Fibroblast of skin of left quadriceps (primary cell): ENCODE measurements around the gene TADA3.
A peak's percentile ranks its signal among the peaks of the same experiment; 100 is the strongest.
"Not testable (repeated sequence)": the region's sequence is repeated elsewhere in the genome, so short reads cannot be mapped to it uniquely, and the experiment has no call there.

Source experiments
- DNase-seq, 2 experiments: peaks; one replicate each; pipeline ENCODE4 v3.0.0-alpha.2; 2013; ENCODE audit warnings: low read depth in 2 of 2

Gene TADA3

DNA sequence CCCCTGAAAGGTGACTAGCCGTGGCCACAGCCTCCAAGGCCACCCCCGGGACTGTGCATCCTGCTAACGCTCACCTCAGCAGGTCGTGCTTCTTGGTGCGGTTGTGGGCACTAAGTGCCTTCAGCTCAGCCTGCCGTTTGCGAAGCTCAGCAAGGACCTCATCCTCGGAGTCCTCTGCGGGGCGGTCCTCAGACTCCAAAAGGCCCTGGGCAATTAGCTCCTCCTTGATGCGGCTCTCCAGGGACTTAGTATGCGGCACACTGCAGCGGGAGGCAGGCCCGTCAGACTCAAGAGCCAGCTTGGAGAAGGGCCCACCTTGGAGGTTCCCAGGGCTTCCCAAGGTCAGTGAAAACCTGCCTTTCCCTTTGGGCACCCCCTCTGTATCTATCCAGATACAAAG, 8.3 kb downstream of the TADA3 start:
- DNase-seq, result no peak

- no peak for DNase-seq
Observed at GRCh38 chr3:9782770-9783169, 9.5 kb downstream of the TADA3 start.

GRCh38 chr3:9781978-9782603, 10.2 kb downstream of the TADA3 start:
- DNase-seq, result no peak

- DNase-seq, result no peak
Observed at GRCh38 chr3:9781551-9781950, 10.7 kb downstream of the TADA3 start.

DNA sequence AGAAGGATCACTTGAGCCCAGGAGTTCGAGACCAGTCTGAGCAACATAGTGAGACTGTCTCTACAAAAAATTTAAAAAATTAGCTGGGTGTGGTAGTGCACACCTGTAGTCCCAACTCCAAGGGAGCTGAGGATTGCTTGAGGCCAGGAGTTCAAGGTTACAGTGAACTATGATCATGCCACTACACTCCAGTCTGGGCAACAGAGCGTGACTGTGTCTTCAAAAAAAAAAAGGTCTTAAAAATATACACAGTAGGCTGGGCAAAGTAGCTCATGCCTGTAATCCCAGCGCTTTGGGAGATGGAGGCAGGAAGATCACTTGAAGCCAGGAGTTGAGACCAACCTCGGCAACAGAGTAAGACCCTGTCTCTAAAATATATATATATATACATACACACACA, 11.4 kb downstream of the TADA3 start:
- no peak for DNase-seq

GRCh38 chr3:9780458-9780812, 11.8 kb downstream of the TADA3 start:
- DNase-seq, result no peak

GRCh38 chr3:9779721-9780457, 12.4 kb downstream of the TADA3 start:
- no peak for DNase-seq

GRCh38 chr3:9779075-9779593, 13.1 kb downstream of the TADA3 start:
- no peak for DNase-seq

DNA sequence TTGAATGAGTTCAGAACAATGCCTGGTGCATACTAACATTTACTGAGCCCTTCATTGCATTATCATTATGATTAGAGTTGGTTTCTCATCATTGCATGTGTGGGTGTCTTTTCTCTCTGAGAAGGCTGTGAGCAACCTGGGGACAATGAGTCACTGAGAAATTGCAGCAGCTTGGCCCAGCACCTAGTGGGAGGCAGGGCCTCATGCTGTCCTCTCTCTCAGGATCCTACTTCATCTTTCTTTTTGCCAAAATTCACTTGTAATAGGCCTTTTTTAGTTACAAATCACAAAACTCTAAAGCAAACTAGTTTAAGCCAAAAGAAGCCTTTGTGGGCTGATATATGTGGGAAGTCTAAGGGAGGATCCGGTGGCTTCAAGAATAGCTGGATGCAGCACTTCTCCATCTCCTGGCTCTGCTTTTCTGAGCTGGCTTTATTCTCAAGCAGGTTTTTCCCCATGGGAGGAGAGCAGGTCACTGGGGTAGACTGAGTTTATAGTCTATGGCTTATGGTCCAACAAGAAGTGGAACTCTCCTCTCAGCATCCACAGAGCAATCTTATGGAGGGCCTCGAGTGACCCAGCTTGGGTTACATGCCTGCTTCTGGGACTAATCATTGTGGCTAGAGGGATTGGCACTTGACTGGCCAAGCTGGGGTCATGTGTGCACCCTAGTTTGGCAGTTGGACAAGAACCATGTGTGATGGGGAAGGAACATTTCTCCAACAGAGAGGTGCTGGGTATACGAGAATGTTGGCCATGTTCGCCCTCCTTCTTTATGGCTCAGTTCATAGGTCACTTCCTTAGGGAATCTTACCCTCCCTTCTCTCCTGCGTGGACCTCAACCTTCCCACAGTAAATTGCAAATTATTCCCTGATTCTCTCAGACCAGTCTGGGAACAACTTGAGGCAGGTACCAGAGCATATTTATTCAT, 13.9 kb downstream of the TADA3 start:
- DNase-seq, result no peak

DNA sequence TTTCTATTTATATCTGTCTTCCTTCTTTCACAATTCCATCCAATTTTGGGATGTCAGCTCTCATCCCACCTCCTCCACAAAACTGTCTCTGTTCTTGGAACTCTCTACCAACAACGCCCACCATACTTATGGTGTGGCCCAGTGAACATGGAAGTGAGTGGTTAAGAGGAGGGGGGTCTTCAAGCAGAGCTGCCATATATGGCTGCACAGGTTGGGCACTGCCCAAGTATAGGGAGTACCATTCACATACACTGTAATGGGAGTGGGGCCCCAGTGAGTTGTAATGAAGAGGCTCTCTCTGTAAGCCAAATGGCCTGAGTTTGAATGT, 14.6 kb downstream of the TADA3 start:
- no peak for DNase-seq

DNA sequence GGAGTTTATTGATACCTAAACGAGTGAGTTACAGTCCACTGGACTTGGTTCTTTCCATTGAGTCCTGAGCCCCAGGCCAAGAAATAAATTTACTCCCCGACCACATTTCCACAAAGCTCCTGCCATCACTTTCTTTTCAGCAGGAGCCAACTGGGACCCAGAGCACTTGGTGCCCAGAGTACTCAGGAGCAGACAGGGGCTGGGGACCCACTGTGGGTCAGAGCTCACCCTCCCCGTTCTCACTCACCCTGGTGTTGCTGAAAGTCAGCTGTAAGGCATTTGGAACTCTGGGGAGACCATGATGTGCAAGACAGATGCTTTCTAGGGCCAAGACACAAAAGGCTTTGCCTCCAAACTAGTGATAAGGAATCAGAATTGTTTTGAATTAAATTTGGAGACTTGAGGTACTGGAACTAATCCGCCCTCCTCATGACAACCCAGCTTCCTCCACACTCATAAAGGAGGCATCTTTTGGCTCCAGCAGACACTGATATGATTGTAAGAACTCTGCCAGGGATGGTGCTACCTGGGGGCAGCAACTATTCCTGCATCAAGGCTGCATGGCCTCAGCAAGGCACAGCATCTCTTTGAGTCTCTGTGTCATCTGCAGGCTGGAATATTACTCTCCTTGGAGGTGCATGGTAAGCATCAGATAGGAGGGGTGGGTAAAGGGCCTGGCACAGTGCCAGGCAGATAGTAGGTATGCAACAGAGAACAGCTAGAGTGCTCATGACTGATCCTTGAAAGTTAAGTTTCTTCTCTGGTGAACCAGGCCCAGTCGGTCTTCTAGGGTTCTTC, 15.2 kb downstream of the TADA3 start:
- no peak for DNase-seq

- DNase-seq, result not testable (repeated sequence)
Observed at GRCh38 chr3:9771007-9771406, 21.3 kb downstream of the TADA3 start.

DNA sequence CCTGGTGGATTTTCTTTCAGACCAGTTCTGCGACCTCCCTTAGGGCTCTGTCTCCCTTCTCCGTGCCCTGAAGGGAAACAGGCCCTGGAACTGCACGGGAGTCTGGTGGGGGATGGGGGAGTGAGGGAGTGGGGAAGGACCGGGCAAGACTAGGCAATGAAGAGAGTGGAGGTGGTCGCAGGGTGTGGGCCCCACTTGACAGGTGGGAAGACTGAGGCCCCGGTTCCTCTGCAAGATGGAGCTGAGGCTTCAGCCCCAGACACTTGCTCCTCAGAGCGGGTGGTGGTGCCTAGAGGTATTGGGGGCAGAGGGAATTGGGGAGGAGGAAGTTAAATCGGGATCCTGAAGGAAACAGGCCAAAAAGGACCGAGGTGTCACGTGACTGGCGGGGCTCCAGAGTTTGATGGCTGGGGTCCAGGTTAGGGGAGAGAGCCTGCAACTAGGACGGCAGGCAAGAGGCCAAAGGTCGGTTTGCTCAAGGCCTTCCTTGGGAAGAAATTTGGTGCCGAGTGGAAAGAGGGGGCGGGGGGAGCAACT, 21.9 kb downstream of the TADA3 start:
- DNase-seq, result no peak

DNA sequence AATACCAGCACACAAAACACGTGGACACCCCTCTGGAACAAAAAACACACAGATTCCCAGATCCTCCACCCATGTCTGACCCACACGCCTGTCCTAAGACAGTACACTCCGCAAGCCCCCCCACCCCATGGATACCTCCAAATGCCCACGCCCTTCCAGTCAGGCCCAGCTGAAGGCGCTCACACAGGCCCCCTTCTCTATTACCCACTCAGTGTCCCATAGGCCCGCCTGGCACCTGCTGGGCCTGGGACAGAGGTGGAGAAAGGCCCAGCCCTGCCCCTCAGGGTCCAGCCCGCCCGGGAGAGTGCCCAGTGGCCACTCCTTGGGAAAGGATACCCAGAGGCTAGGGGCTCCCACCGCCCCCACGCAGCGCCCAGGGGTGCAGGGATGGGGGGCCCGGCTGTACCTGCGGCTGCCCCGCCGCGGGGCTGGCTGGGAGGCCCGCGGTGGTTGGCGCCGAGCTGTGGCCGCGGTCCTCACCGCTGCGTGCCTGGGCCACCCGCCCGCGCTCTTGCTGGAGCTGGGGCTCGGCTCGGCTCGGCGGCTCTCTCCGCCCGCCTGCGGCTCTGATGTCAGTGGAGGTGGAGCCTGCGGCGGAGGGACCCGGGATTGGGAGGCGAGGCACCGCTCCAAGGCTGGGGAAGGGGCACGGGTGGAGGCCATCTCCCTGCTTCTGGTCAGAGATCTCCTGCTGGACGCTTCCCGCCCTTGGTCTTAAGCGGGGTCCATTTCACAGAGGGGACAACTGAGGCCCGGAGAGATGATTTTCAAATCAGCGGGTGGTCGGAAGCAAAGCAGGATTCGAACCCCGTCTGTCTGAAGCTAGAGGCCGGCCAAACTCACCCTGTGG, 22.6 kb downstream of the TADA3 start, which contains the start of gene CAMK1:
CAMK1 (minus strand) TSS at position 522 of the 850 bp plus-strand sequence. CDS start 2,198 bp downstream, outside the sequence.
- peak; percentile 28 to 33 for DNase-seq

DNA sequence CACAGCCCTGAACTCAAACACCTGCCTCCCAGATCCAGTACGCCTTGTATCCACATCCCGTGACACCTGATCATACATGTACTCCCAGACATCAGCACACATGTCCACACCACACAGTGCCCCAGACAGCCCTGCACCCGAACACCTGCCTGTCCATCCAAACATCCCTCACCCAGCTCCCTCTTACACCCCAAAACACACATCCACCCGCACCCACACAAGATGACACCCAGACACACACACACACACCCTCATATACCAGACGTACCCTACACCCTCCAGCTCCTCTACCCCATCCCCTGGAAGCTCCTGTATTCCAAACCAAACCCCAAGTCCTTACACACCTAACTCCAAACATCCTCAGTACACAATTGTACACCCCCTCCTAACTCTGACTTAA, 23.3 kb downstream of the TADA3 start:
- DNase-seq, result no peak

DNA sequence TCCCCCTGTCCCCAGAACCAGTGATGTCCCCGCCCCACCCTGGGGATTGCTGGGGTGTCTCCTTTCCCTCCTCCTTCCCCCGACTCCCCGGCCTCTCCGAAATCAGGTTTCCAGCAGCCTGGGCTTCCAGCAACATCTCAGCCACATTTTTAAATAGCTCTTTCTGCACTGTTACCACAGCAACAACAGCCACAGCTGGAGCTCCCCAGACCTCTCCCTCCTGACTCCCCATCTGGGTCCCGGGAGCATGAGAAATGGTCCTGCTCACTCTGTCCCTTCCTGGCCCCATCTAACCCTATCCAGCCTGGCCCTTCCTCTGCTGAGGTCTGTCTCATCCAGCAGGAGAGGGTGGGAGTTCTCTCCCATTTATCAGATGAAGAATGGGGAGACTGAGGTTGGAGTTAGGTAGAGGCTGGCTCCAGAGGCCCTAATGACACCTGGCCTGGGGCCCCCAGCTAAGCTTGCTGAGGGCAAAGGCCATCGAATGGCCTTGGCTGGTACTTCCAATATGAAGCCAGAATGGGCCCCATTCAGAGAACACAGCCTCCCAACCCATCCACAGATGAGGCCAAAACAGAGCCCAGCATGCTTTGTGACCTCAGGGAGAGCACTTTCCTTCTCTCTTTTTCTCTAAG, 24.0 kb downstream of the TADA3 start:
- DNase-seq, result no peak

DNA sequence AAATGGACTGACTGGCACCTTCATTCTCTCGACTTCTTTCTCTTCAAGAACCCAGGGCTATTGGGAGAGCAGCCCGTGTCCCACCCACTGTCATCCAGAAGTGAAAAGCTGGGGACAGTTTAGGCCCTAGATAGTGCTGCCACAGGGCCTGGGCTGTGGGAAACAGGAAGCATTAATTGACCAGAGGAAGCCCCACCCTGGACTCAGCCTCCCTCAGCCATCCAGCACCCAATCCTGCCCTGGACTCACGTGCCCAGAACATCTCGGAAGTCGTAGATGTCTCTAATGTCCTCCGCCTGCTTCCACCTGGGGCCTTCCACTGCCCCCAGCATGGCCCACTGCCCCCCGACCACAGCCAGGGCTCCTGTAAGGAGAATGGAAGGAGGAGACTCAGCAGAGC, 24.9 kb downstream of the TADA3 start:
- DNase-seq, result no peak

GRCh38 chr3:9765865-9766264, 26.4 kb downstream of the TADA3 start:
- no peak for DNase-seq

GRCh38 chr3:9762871-9763270, 29.4 kb downstream of the TADA3 start:
- DNase-seq, result no peak

GRCh38 chr3:9761919-9762318, 30.4 kb downstream of the TADA3 start:
- no peak for DNase-seq
